Midbrain (tissue), 1 donor: Measurements from ENCODE around the gene OVCA2.

Experiments used
- DNase-seq: peaks from one replicate; lab custom pipeline; 2025; lab: John Stamatoyannopoulos, UW

The OVCA2 gene

GRCh38 chr17:2086306-2086705 is 44.5 kb downstream of the OVCA2 start:
- no peak for DNase-seq

- no peak for DNase-seq
Observed at GRCh38 chr17:2087597-2088211, 45.9 kb downstream of the OVCA2 start.

- no peak for DNase-seq
Observed at GRCh38 chr17:2089021-2089422, 47.2 kb downstream of the OVCA2 start.

- no peak for DNase-seq
Observed at GRCh38 chr17:2090210-2090641, 48.4 kb downstream of the OVCA2 start.

DNA sequence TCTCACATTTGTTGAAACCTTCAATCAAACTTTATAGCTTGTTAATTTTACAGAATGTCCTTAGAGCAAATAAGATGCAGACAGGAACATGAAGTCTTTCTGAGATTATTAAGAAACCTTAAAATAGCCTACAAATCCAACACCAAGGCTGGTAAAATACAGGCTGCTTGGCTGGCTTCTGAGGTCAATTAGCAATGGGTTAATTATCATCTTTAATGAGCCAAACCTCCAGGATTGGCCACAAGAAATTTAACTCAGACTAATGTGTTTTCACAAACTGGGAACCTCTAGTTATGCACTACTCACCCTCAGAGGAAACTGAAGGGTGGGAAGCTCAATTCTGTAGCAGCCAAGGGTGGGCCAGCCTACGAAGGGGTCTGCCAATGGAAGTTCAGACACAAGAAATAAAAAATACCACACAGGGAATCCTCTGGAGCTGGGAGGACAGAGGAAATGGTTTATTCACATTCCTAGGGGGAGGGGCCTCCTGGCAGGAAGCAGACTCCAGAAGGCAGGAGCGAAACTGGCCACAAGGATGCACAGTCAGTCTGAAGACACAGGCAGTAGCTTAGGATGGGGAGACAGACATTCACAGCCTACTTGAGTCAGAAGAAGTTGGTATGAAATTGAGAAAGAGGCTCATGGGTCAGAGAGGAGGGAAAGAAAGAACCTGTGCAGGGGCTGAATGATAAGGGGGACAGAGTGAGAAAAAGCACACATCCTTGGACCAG is 49.1 kb downstream of the OVCA2 start:
- DNase-seq: no peak

- no peak for DNase-seq
Observed at GRCh38 chr17:2092253-2092652, 50.4 kb downstream of the OVCA2 start.
